ENCODE measurements around the gene SNAPC4. TPM values are rescaled to one million over a fixed set of nuclear protein-coding genes. Genes with fewer than 3 reads are reported as not detected.

Gene SNAPC4
- total RNA-seq, 1 donor from 2014 or later, result 3.2 TPM

DNA sequence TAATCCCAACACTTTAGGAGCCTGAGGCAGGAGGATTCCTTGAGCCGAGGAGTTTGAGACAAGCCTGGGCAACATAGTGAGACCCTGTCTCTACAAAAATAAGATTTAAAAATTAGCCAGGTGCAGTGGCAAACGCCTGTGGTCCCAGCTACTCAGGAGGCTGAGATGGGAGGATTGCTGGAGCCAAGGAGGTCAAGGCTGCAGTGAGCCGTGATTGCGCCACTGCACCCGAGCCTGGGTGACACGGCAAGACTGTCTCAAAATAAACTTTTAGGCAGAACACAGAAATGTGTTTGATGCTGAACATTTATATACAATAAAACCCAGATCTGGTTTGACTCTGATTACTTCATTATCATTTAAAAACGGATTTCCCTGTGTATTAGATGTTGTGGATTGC is 5.5 kb upstream of the SNAPC4 start:
- Histone ChIP-seq H3K27me3 (no peaks in the 10 kb centered on the region), H3K36me3 (peaks cover 0 to 22% of the 10 kb centered on the region in 2 donors), H3K4me3 (no peak overlapping the region), H3K9me3 (no peaks in the 10 kb centered on the region), H3K27ac (no peak overlapping the region), H3K4me1 (peaks cover 23% of the 10 kb centered on the region)
- intact Hi-C loops (cut with DNase I), result loop anchor here (10.0 kb wide), 1 partner anchor 91 kb away; no protein-coding TSS in a partner anchor
- TF ChIP-seq POLR2A (IDR thresholded peaks at IDR 0.05), result no peak
- TF ChIP-seq, protein P1, sequence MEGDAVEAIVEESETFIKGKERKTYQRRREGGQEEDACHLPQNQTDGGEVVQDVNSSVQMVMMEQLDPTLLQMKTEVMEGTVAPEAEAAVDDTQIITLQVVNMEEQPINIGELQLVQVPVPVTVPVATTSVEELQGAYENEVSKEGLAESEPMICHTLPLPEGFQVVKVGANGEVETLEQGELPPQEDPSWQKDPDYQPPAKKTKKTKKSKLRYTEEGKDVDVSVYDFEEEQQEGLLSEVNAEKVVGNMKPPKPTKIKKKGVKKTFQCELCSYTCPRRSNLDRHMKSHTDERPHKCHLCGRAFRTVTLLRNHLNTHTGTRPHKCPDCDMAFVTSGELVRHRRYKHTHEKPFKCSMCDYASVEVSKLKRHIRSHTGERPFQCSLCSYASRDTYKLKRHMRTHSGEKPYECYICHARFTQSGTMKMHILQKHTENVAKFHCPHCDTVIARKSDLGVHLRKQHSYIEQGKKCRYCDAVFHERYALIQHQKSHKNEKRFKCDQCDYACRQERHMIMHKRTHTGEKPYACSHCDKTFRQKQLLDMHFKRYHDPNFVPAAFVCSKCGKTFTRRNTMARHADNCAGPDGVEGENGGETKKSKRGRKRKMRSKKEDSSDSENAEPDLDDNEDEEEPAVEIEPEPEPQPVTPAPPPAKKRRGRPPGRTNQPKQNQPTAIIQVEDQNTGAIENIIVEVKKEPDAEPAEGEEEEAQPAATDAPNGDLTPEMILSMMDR (IDR thresholded peaks at IDR 0.05), result no peak
- no peak for TF ChIP-seq POLR2AphosphoS5 (IDR thresholded peaks at IDR 0.05; ENCODE audit: insufficient read depth in 1 of 2, low read depth in 1 of 2)
- DNase-seq (ENCODE audit: extremely low spot score in 2 of 2), result no peak

DNA sequence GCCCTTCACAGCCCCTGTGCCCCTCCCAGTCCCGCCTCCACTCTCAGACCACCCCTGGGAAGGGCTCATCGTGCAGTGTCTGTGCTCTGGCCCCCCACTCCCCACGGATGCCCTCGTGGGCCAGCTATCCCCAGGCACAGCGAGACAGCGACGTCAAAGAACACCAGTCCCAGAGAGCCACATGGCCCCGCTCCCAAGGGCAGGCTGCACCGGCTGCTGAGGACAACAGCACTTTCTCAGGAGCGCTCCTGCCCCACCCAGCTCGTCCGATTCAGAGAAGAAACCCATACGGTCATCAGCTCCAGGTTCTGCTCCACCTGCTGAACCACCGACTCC is 4.8 kb upstream of the SNAPC4 start:
- TF ChIP-seq POLR2AphosphoS5 (IDR thresholded peaks at IDR 0.05; ENCODE audit: insufficient read depth in 1 of 2, low read depth in 1 of 2) (no peak), POLR2A (IDR thresholded peaks at IDR 0.05) (no peak)
- TF ChIP-seq, protein P1 (IDR thresholded peaks at IDR 0.05), result no peak
- Histone ChIP-seq H3K36me3 (peaks cover 0 to 22% of the 10 kb centered on the region in 2 donors), H3K4me3 (no peak overlapping the region), H3K4me1 (peaks cover 23% of the 10 kb centered on the region), H3K9me3 (no peaks in the 10 kb centered on the region), H3K27ac (no peak overlapping the region), H3K27me3 (no peaks in the 10 kb centered on the region)
- intact Hi-C loops (cut with DNase I), result loop anchor here (10.0 kb wide), 1 partner anchor 90 kb away; no protein-coding TSS in a partner anchor
- no peak for DNase-seq (ENCODE audit: extremely low spot score in 2 of 2)

DNA sequence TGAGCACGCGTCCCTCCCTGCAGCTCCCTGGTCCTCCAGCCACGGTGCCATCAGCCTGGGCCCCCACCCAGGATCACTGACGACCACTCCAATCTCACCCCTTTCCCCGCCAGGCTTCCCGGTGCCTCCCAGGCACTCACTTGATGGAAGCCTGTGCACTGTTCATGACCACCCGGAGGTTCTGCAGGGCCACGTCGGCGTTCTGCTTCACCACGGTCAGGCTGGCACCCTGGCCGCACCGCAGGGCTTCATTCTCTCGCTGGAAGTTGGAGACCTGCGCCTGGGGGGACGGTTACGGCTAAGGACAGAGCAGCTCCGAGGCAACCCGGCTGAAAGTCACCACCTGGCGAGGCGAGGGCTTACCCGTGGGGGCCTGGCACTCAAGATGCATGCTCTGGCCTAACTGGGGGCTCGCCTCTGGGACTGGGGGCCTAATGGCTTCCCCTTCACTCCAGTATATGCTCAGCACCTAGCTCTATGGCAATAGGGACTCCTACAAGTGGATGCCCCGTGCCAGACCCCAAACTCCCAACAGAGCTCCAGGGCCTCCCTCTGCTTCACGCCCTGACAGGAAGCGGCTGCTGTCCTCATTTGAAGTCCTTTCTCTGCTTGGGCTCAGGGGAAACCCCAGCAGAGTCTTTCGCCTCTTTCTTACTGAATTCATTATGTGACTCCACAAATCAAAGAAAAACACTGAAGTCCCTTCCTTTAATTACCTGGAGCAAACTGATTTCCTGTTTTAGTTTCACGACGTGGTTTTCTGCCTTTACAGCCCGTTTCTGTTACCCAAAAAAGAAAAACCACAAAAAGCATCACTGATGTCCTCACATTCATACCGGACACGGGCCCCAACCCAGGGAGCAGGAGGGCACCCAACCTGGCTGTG is 4.2 kb upstream of the SNAPC4 start:
- DNase-seq (ENCODE audit: extremely low spot score in 2 of 2), result no peak
- Histone ChIP-seq H3K36me3 (peaks cover 0 to 22% of the 10 kb centered on the region in 2 donors), H3K27me3 (no peaks in the 10 kb centered on the region), H3K9me3 (no peaks in the 10 kb centered on the region), H3K4me1 (peaks cover 23% of the 10 kb centered on the region), H3K27ac (no peak overlapping the region), H3K4me3 (no peak overlapping the region)
- TF ChIP-seq POLR2AphosphoS5 (IDR thresholded peaks at IDR 0.05; ENCODE audit: insufficient read depth in 1 of 2, low read depth in 1 of 2) (no peak), POLR2A (IDR thresholded peaks at IDR 0.05) (no peak)
- TF ChIP-seq, protein P1 (IDR thresholded peaks at IDR 0.05), result no peak
- intact Hi-C loops (cut with DNase I), result loop anchor here (10.0 kb wide), 1 partner anchor 89 kb away; no protein-coding TSS in a partner anchor

DNA sequence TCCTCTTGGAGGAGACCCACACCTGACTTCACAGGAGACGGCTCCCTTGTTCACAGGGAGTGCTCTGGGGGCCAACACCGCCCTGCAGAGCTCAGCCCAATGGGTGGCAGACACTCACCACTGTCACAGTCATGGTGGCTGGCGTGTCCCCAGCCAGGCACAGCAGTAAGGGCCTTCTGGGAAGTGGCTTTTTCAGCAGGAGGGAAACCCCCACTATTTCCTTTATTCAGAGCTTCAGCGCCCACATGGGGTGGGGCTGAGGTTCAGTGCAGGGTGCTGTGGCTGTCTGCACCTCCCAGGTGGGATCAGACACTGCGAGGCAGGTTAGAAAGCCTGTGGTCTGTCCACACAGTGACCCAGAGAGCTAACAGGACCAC is 3.6 kb upstream of the SNAPC4 start:
- intact Hi-C loops (cut with DNase I), result loop anchor here (10.0 kb wide), 1 partner anchor 89 kb away; no protein-coding TSS in a partner anchor
- H3K27ac ChIP-seq, result no peak overlapping the region
- H3K9me3 ChIP-seq, result no peaks in the 10 kb centered on the region
- H3K4me1 ChIP-seq, result peaks cover 23% of the 10 kb centered on the region
- H3K4me3 ChIP-seq, result no peak overlapping the region
- peaks cover 0 to 22% of the 10 kb centered on the region in 2 donors for H3K36me3 ChIP-seq
- no peak for DNase-seq (ENCODE audit: extremely low spot score in 2 of 2)
- H3K27me3 ChIP-seq, result no peaks in the 10 kb centered on the region
- TF ChIP-seq, protein P1 (IDR thresholded peaks at IDR 0.05), result no peak
- TF ChIP-seq POLR2A (IDR thresholded peaks at IDR 0.05) (no peak), POLR2AphosphoS5 (IDR thresholded peaks at IDR 0.05; ENCODE audit: insufficient read depth in 1 of 2, low read depth in 1 of 2) (no peak)

DNA sequence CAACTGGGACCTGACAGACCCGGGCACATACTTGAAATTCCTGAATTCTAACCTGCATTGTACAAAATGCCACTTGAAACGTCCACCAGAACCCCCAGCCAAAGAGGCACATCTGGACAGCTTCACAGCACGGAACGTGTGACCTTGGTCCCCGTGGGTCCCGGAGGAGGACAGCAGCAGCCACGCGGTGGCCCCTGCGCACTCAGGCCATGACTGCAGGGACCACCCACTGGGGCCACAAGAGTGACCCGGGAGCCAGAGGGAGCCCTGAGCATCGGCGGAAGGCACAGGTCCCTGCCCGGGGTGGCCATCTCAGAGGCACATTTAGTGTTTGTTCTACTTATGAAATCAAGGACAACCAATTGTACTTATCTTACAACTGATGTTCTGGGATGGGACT is 2.1 kb upstream of the SNAPC4 start:
- peaks cover 0 to 26% of the 10 kb centered on the region in 2 donors for H3K36me3 ChIP-seq
- no peaks in the 10 kb centered on the region for H3K9me3 ChIP-seq
- TF ChIP-seq POLR2AphosphoS5 (IDR thresholded peaks at IDR 0.05; ENCODE audit: insufficient read depth in 1 of 2, low read depth in 1 of 2) (no peak), POLR2A (IDR thresholded peaks at IDR 0.05) (no peak)
- TF ChIP-seq, protein P1 (IDR thresholded peaks at IDR 0.05), result no peak
- H3K4me1 ChIP-seq, result peaks cover 21% of the 10 kb centered on the region
- intact Hi-C loops (cut with DNase I), result loop anchor here (10.0 kb wide), 1 partner anchor 87 kb away; no protein-coding TSS in a partner anchor
- H3K27ac ChIP-seq, result no peak overlapping the region
- no peak for DNase-seq (ENCODE audit: extremely low spot score in 2 of 2)
- no peak overlapping the region for H3K4me3 ChIP-seq
- H3K27me3 ChIP-seq, result no peaks in the 10 kb centered on the region

All from vagina (tissue), 2 donors.